ENCODE results near the gene PARG.

Gene PARG

GRCh38 chr10:49798275-49798674, 143.6 kb downstream of the PARG start:
- no peak overlapping the region for H3K4me2 ChIP-seq (ENCODE audit: low read length, poor library complexity, severe bottlenecking)
- no peak overlapping the region for H3K14ac ChIP-seq (ENCODE audit: low read length in 2 of 2)
- no peak overlapping the region for H4K91ac ChIP-seq (ENCODE audit: low read length)
- no peak overlapping the region for H2BK5ac ChIP-seq (ENCODE audit: low read depth, low read length, poor library complexity, severe bottlenecking)
- 92% methylated on average over 2 of the region's 4 CpGs for WGBS
- H3K23ac ChIP-seq (ENCODE audit: low read length in 2 of 2): no peak overlapping the region
- H3K36me3 ChIP-seq (ENCODE audit: control insufficient read depth in 1 of 2, insufficient read depth in 2 of 2, low read depth in 1 of 2, low read length in 2 of 2): no peaks in the 10 kb centered on the region
- no peaks in the 10 kb centered on the region for H3K79me1 ChIP-seq (replicated peaks; ENCODE audit: low read length, poor library complexity, severe bottlenecking)
- no peaks in the 10 kb centered on the region for H3K9me3 ChIP-seq (ENCODE audit: control insufficient read depth, low read length)
- H3K4ac ChIP-seq (ENCODE audit: low read depth in 1 of 2, low read length in 2 of 2): no peak overlapping the region
- no peak overlapping the region for H2BK15ac ChIP-seq (ENCODE audit: low read depth, poor library complexity, severe bottlenecking)
- H2AFZ ChIP-seq (ENCODE audit: low read depth, low read length): no peak overlapping the region
- no peak overlapping the region for H3K9ac ChIP-seq (ENCODE audit: low read length)
- H3K18ac ChIP-seq (ENCODE audit: low read depth in 1 of 2, low read length in 2 of 2): no peak overlapping the region
- H2AK5ac ChIP-seq (ENCODE audit: low read length, severe bottlenecking): no peak overlapping the region
- no peak overlapping the region for H2BK120ac ChIP-seq (ENCODE audit: low read depth, low read length)
- DNase-seq: no peak
- H3K4me1 ChIP-seq (ENCODE audit: control insufficient read depth, insufficient read depth, low read depth, low read length): no peaks in the 10 kb centered on the region
- H3K27ac ChIP-seq (ENCODE audit: low read length, poor library complexity, severe bottlenecking): no peak overlapping the region
- no peak overlapping the region for H4K8ac ChIP-seq (ENCODE audit: low read length)
- no peak overlapping the region for H3K4me3 ChIP-seq (ENCODE audit: insufficient read depth in 1 of 2, low read depth in 1 of 2, low read length in 2 of 2)
- no peaks in the 10 kb centered on the region for H3K27me3 ChIP-seq (ENCODE audit: control insufficient read depth in 1 of 2, insufficient read depth in 1 of 2, low read length in 2 of 2)
- no peak overlapping the region for H2BK12ac ChIP-seq (ENCODE audit: low read length in 2 of 2)

GRCh38 chr10:49791100-49791499, 150.7 kb downstream of the PARG start:
- Histone ChIP-seq H4K8ac (ENCODE audit: low read length) (no peak overlapping the region), H3K4me1 (ENCODE audit: control insufficient read depth, insufficient read depth, low read depth, low read length) (no peaks in the 10 kb centered on the region), H3K14ac (ENCODE audit: low read length in 2 of 2) (no peak overlapping the region), H4K91ac (ENCODE audit: low read length) (no peak overlapping the region), H3K9ac (ENCODE audit: low read length) (no peak overlapping the region), H3K18ac (ENCODE audit: low read depth in 1 of 2, low read length in 2 of 2) (no peak overlapping the region), H3K36me3 (ENCODE audit: control insufficient read depth in 1 of 2, insufficient read depth in 2 of 2, low read depth in 1 of 2, low read length in 2 of 2) (no peaks in the 10 kb centered on the region), H3K9me3 (ENCODE audit: control insufficient read depth, low read length) (no peaks in the 10 kb centered on the region), H3K4me3 (ENCODE audit: insufficient read depth in 1 of 2, low read depth in 1 of 2, low read length in 2 of 2) (no peak overlapping the region), H3K27ac (ENCODE audit: low read length, poor library complexity, severe bottlenecking) (no peak overlapping the region), H2AFZ (ENCODE audit: low read depth, low read length) (no peak overlapping the region), H2BK12ac (ENCODE audit: low read length in 2 of 2) (no peak overlapping the region), H3K27me3 (ENCODE audit: control insufficient read depth in 1 of 2, insufficient read depth in 1 of 2, low read length in 2 of 2) (peaks cover 0 to 11% of the 10 kb centered on the region in 2 experiments), H2BK15ac (ENCODE audit: low read depth, poor library complexity, severe bottlenecking) (no peak overlapping the region), H2AK5ac (ENCODE audit: low read length, severe bottlenecking) (no peak overlapping the region), H2BK5ac (ENCODE audit: low read depth, low read length, poor library complexity, severe bottlenecking) (no peak overlapping the region), H3K23ac (ENCODE audit: low read length in 2 of 2) (no peak overlapping the region), H3K79me1 (replicated peaks; ENCODE audit: low read length, poor library complexity, severe bottlenecking) (no peaks in the 10 kb centered on the region), H2BK120ac (ENCODE audit: low read depth, low read length) (no peak overlapping the region), H3K4ac (ENCODE audit: low read depth in 1 of 2, low read length in 2 of 2) (no peak overlapping the region), H3K4me2 (ENCODE audit: low read length, poor library complexity, severe bottlenecking) (no peak overlapping the region)
- 60% methylated on average over 3 of the region's 5 CpGs for WGBS
- no peak for DNase-seq

DNA sequence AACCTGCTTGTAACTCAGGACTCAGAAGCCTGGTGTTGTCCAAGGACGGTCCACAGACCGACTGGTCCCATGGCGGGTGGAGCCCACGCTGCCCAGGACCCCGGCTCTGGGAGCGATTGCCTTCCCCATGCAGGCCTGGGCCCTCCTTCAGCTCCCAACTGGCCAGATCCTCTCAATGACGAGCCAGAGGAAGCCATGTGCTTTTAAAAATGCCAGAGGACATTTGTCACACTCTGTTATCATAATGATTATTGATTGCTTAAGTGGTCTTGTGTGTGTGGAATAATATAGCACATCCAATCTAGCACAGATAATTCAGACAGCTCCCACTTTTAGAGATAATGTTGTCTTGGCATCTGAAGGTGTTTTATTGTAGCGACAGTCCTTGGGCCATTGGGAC, 157.1 kb downstream of the PARG start:
- Histone ChIP-seq H3K4me3 (ENCODE audit: insufficient read depth in 1 of 2, low read depth in 1 of 2, low read length in 2 of 2) (no peak overlapping the region), H3K9ac (ENCODE audit: low read length) (no peak overlapping the region), H4K91ac (ENCODE audit: low read length) (no peak overlapping the region), H3K9me3 (ENCODE audit: control insufficient read depth, low read length) (no peaks in the 10 kb centered on the region), H2BK15ac (ENCODE audit: low read depth, poor library complexity, severe bottlenecking) (no peak overlapping the region), H3K14ac (ENCODE audit: low read length in 2 of 2) (no peak overlapping the region), H3K4me1 (ENCODE audit: control insufficient read depth, insufficient read depth, low read depth, low read length) (no peaks in the 10 kb centered on the region), H3K23ac (ENCODE audit: low read length in 2 of 2) (no peak overlapping the region), H2AK5ac (ENCODE audit: low read length, severe bottlenecking) (no peak overlapping the region), H4K8ac (ENCODE audit: low read length) (no peak overlapping the region), H3K79me1 (replicated peaks; ENCODE audit: low read length, poor library complexity, severe bottlenecking) (no peaks in the 10 kb centered on the region), H3K27ac (ENCODE audit: low read length, poor library complexity, severe bottlenecking) (no peak overlapping the region), H2AFZ (ENCODE audit: low read depth, low read length) (no peak overlapping the region), H3K4ac (ENCODE audit: low read depth in 1 of 2, low read length in 2 of 2) (no peak overlapping the region), H3K27me3 (ENCODE audit: control insufficient read depth in 1 of 2, insufficient read depth in 1 of 2, low read length in 2 of 2) (peaks cover 9 to 38% of the 10 kb centered on the region in 2 experiments), H3K18ac (ENCODE audit: low read depth in 1 of 2, low read length in 2 of 2) (no peak overlapping the region), H3K4me2 (ENCODE audit: low read length, poor library complexity, severe bottlenecking) (no peak overlapping the region), H2BK120ac (ENCODE audit: low read depth, low read length) (no peak overlapping the region), H3K36me3 (ENCODE audit: control insufficient read depth in 1 of 2, insufficient read depth in 2 of 2, low read depth in 1 of 2, low read length in 2 of 2) (no peaks in the 10 kb centered on the region), H2BK5ac (ENCODE audit: low read depth, low read length, poor library complexity, severe bottlenecking) (no peak overlapping the region), H2BK12ac (ENCODE audit: low read length in 2 of 2) (no peak overlapping the region)
- 84% methylated on average over 6 of the region's 8 CpGs for WGBS
- DNase-seq: no peak

GRCh38 chr10:49783645-49784044, 158.2 kb downstream of the PARG start:
- no peaks in the 10 kb centered on the region for H3K36me3 ChIP-seq (ENCODE audit: control insufficient read depth in 1 of 2, insufficient read depth in 2 of 2, low read depth in 1 of 2, low read length in 2 of 2)
- no peak overlapping the region for H3K9ac ChIP-seq (ENCODE audit: low read length)
- H3K9me3 ChIP-seq (ENCODE audit: control insufficient read depth, low read length): no peaks in the 10 kb centered on the region
- no peak overlapping the region for H2BK120ac ChIP-seq (ENCODE audit: low read depth, low read length)
- H2AFZ ChIP-seq (ENCODE audit: low read depth, low read length): no peak overlapping the region
- peaks cover 9 to 34% of the 10 kb centered on the region in 2 experiments for H3K27me3 ChIP-seq (ENCODE audit: control insufficient read depth in 1 of 2, insufficient read depth in 1 of 2, low read length in 2 of 2)
- H2AK5ac ChIP-seq (ENCODE audit: low read length, severe bottlenecking): no peak overlapping the region
- no peak overlapping the region for H3K27ac ChIP-seq (ENCODE audit: low read length, poor library complexity, severe bottlenecking)
- H3K79me1 ChIP-seq (replicated peaks; ENCODE audit: low read length, poor library complexity, severe bottlenecking): no peaks in the 10 kb centered on the region
- H3K23ac ChIP-seq (ENCODE audit: low read length in 2 of 2): no peak overlapping the region
- H3K4me1 ChIP-seq (ENCODE audit: control insufficient read depth, insufficient read depth, low read depth, low read length): no peaks in the 10 kb centered on the region
- no peak overlapping the region for H2BK15ac ChIP-seq (ENCODE audit: low read depth, poor library complexity, severe bottlenecking)
- no peak overlapping the region for H2BK12ac ChIP-seq (ENCODE audit: low read length in 2 of 2)
- no peak overlapping the region for H4K8ac ChIP-seq (ENCODE audit: low read length)
- WGBS: 65% methylated on average over 4 of the region's 5 CpGs
- no peak overlapping the region for H3K18ac ChIP-seq (ENCODE audit: low read depth in 1 of 2, low read length in 2 of 2)
- H3K4ac ChIP-seq (ENCODE audit: low read depth in 1 of 2, low read length in 2 of 2): no peak overlapping the region
- no peak overlapping the region for H3K4me2 ChIP-seq (ENCODE audit: low read length, poor library complexity, severe bottlenecking)
- no peak overlapping the region for H3K14ac ChIP-seq (ENCODE audit: low read length in 2 of 2)
- no peak overlapping the region for H2BK5ac ChIP-seq (ENCODE audit: low read depth, low read length, poor library complexity, severe bottlenecking)
- DNase-seq: no peak
- H3K4me3 ChIP-seq (ENCODE audit: insufficient read depth in 1 of 2, low read depth in 1 of 2, low read length in 2 of 2): no peak overlapping the region
- H4K91ac ChIP-seq (ENCODE audit: low read length): no peak overlapping the region

Measured in mesenchymal stem cell (in vitro differentiated cells and primary cell).